Endothelial cell of hepatic sinusoid (primary cell): ENCODE measurements around the gene CD177.
"Not testable (repeated sequence)": the region's sequence is repeated elsewhere in the genome, so short reads cannot be mapped to it uniquely, and the experiment has no call there.

Experiments used
- in situ Hi-C: cut with HindIII; loops from 2 replicates; pipeline ENCODE4 v1.10.0; 2017; ENCODE audit warnings: low sequenced_read_pairs

The CD177 gene

GRCh38 chr19:43380771-43381386, 27.4 kb downstream of the CD177 start:
- in situ Hi-C loops, result no loop called here

DNA sequence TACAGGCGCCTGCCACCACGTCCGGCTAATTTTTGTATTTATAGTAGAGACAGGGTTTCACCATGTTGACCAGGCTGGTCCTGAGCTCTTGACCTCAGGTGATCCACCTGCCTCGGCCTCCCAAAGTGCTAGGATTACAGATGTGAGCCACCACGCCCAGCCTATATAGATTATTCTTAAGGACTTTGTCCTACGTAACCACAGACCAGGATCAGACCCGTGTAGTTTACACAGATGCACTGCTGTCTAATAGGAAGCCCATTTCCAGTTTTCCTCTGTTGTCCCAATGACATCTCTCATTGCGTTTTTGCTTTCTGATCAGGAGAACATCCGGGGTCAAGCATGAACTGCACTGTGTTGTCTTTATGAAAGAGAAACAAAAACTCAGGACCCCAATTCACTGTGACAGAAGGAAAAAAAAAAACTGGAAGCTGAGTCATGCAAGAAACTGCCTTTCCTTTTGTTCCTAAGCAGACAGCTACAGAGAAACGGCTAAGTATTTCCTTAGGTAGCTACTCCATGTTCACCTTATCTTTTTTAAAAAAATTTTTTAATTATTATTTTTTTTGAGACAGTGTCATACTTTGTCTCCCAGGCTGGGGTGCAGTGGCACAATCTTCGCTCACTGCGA, 29.2 kb downstream of the CD177 start:
- in situ Hi-C loops, result not testable (repeated sequence)

GRCh38 chr19:43383254-43383653, 29.8 kb downstream of the CD177 start:
- in situ Hi-C loops, result not testable (repeated sequence)

GRCh38 chr19:43383759-43384158, 30.3 kb downstream of the CD177 start:
- in situ Hi-C loops, result not testable (repeated sequence)

DNA sequence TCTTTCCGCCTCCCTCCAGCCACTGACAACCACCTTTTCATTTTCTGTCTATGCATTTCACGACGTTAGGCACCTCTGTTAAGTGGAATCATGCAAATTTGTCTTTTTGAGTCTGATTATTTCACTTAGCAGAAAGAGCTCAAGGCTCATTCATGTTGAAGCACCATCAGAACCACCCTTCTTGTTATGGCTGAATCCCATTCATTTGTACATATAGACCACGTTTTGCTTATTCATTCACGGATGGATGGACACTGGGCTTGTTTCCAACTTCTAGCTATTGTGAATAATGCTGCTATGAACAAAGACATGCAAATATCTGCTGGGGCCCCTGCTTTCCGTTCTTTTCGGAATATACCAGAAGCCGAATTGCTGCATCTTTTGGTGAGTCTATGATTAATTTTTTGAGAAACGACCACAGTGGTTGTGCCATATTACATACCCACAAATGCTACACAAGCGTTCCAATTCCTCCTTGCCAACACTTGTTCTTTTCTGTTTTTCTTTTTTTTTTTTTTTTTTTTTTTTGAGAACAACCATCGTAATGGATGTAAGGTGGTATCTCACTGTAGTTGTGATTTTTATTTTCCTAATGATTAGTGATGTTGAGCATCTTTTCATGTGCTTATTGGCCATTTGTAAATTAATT, 37.5 kb downstream of the CD177 start:
- in situ Hi-C loops, result not testable (repeated sequence)

- in situ Hi-C loops, result not testable (repeated sequence)
Observed at GRCh38 chr19:43391552-43391935, 38.1 kb downstream of the CD177 start.

DNA sequence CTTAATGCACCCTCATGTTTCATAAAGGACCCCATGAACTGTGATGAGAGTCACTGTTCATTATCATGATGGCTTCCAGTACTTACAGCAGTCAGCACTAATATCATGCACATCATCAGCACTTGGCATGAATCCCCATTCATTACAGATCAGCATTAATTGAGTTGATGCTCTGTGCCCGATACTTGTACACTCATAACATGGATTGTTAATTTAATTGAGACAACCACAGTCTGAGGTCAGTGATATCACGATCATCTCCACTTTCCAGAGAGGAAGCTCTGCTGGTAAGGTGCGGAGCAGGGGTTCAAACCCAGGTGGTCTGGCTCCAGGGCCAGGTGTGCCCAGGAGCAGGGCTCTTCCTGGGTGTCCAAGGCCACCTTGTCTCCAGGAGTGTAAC, 40.0 kb downstream of the CD177 start:
- in situ Hi-C loops, result not testable (repeated sequence)

- in situ Hi-C loops, result no loop called here
Observed at GRCh38 chr19:43395561-43395960, 42.1 kb downstream of the CD177 start.

DNA sequence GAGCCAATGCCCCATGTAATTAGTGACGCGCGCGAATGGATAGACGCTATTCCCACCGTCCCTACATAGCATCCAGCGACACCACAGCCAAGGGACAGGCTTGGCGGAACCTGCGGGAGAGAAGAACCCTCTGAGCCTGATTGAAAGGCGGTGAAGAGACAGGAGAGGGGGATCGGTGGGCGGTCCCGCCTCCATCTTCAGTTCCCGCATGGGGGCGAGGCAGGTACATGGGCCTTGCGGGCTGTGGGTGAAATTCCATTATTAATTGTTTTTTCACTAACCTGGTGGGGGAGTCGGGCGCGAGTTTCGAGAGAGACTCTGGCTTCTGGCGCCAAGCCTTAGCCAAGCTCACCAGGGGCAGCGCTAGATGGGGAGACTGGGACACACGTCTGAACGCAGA, 52.8 kb downstream of the CD177 start:
- in situ Hi-C loops, result no loop called here

DNA sequence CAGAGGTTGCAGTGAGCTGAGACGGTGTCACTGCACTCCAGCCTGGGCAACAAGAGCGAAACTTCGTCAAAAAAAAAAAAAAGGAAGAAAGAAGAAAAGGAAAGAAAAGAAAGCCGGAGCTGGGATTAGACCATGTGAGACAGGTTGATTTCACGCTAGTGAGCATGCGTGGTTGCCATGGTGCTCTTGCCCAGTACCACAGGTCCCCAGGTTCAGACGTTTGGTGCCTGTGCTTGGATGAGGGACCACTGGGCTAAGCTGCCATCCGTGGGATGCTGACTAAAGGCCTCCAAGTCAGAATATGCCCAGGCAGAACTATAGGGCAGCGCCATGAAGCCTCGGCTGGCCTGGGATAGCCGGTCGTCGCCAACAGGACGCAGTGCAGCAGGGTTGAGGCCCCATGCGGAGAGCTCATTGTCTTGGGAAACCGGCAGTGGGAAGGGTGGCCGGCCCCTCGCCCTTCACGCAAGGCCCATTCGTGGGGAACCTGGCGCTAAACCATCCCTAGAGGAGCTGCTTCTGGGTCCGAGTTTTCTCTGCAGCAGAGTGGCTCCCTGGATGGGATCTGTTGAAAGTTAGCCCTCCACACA, 54.0 kb downstream of the CD177 start:
- in situ Hi-C loops, result no loop called here

- in situ Hi-C loops, result no loop called here
Observed at GRCh38 chr19:43408043-43408442, 54.6 kb downstream of the CD177 start.

DNA sequence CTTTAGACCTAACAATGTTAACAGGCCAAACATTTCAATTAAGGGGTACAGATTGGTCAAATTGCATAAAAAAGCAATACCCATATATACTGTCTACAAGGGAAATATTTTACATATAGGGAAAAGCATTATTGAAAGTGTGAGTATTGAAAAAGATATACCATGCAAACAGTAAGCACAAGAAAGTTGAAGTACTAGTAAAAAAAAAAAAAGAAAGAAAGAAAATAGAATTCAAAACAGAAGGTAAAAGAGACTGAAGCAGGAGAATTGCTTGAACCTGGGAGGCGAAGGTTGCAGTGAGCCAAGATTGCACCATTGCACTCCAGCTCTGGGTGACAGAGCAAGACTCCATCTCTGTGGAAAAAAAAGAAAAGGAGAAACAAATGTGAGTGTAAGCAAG, 55.9 kb downstream of the CD177 start:
- in situ Hi-C loops, result no loop called here

DNA sequence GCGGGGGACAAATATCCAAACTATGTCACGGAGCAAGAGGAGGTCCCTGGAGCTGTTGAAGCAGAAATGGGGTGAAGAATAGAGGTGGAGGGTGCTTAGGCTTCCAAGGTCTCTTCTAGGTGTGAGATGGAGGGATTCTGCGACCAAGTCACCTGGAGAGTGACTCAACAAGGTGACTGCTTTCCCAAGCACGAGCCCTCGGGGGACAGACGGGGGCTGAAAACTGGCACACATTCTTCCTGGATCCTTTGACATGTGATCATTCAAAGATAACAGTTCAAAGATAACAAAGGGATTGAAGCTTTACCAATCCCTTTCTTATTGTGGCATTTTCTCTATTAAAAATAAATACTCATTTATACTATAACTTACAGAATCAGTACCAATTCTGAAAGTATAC, 59.0 kb downstream of the CD177 start:
- in situ Hi-C loops, result no loop called here
